IMR-90 (cell line): ENCODE data around the gene WBP1L. TPM values are rescaled to one million over a fixed set of nuclear protein-coding genes. Genes with fewer than 3 reads are reported as not detected.

ENCODE experiments used
- ATAC-seq: fragments of 200-7000 bp; cut with Tn5 transposase; 2 replicates; pipeline ENCODE4 v1.9.1; 2020; ENCODE audit warnings: low read depth, mild to moderate bottlenecking, moderate library complexity
- BruUV-seq: library from RNA; stranded (reverse); fragments of 400-500 nt; replicated peaks from 2 replicates; lab custom pipeline; 2021; lab: Mats Ljungman, UMichigan
- CTCF ChIA-PET: fragments of 300-600 bp; formaldehyde crosslinking; extraction: SDS; loops from one replicate; lab custom pipeline; 2021; ENCODE audit warnings: antibody characterized with exemption; lab: Yijun Ruan, JAX
- POLR2A ChIA-PET: fragments of 300-600 bp; sonication (Branson Sonifier 250); formaldehyde crosslinking; loops from one replicate; lab custom pipeline; 2022; ENCODE audit warnings: antibody characterized with exemption; ENCODE audit not compliant: unreplicated experiment; lab: Charles Lee
- DNase-seq: peaks from one replicate; pipeline ENCODE4 v3.0.0; 2013
- H2AFZ ChIP-seq: replicated peaks from 2 replicates; pipeline ENCODE3; 2013; ENCODE audit warnings: low read length, mild to moderate bottlenecking; ENCODE audit not compliant: poor library complexity
- H2AK5ac ChIP-seq: 2 replicates; pipeline ENCODE4 v1.6.1; 2013; ENCODE audit warnings: low read depth, low read length, inconsistent platforms
- H2AK9ac ChIP-seq: replicated peaks from 2 replicates; pipeline ENCODE3; 2013; ENCODE audit warnings: mild to moderate bottlenecking, low read depth, low read length, moderate library complexity; ENCODE audit not compliant: poor library complexity
- H2BK120ac ChIP-seq: 2 replicates; pipeline ENCODE4 v1.6.1; 2013; ENCODE audit warnings: low read depth, low read length, inconsistent platforms
- H2BK15ac ChIP-seq: 3 replicates; pipeline ENCODE4 v1.6.1; 2013; ENCODE audit warnings: low read depth, low read length, inconsistent platforms
- H2BK20ac ChIP-seq: 2 replicates; pipeline ENCODE4 v1.6.1; 2013; ENCODE audit warnings: low read depth, mild to moderate bottlenecking, inconsistent platforms, low read length, moderate library complexity
- H2BK5ac ChIP-seq: 2 replicates; pipeline ENCODE4 v1.6.1; 2013; ENCODE audit warnings: mild to moderate bottlenecking, low read depth, low read length, inconsistent platforms; ENCODE audit not compliant: poor library complexity, severe bottlenecking
- H3K14ac ChIP-seq: replicated peaks from 2 replicates; pipeline ENCODE4 v1.6.1; 2013; ENCODE audit warnings: low read depth, low read length, inconsistent platforms
- H3K18ac ChIP-seq: 2 replicates; pipeline ENCODE4 v1.6.1; 2013; ENCODE audit warnings: low read depth, low read length, control low read depth
- H3K23ac ChIP-seq: 2 replicates; pipeline ENCODE4 v1.6.1; 2013; ENCODE audit warnings: low read depth, low read length, inconsistent platforms
- H3K27ac ChIP-seq: 2 replicates; pipeline ENCODE4 v1.5.1; 2013; ENCODE audit warnings: mild to moderate bottlenecking, control low read depth, low read length; ENCODE audit not compliant: insufficient read depth
- H3K27me3 ChIP-seq: 2 replicates; pipeline ENCODE4 v1.6.1; 2013; ENCODE audit warnings: low read length; ENCODE audit not compliant: control insufficient read depth, insufficient read depth
- H3K36me3 ChIP-seq: 2 replicates; pipeline ENCODE4 v1.6.1; 2013; ENCODE audit warnings: low read length, mixed read lengths; ENCODE audit not compliant: control insufficient read depth, insufficient read depth
- H3K4ac ChIP-seq: 2 replicates; pipeline ENCODE4 v1.6.1; 2013; ENCODE audit warnings: low read depth, low read length, inconsistent platforms
- H3K4me1 ChIP-seq: 2 replicates; pipeline ENCODE4 v1.6.1; 2013; ENCODE audit warnings: low read length, mixed read lengths; ENCODE audit not compliant: control insufficient read depth, insufficient read depth
- H3K4me2 ChIP-seq: 2 replicates; pipeline ENCODE4 v1.6.1; 2013; ENCODE audit warnings: low read depth, mild to moderate bottlenecking, control low read depth, low read length, moderate library complexity
- H3K4me3 ChIP-seq: 2 replicates; pipeline ENCODE4 v1.5.1; 2013; ENCODE audit warnings: low read depth, mild to moderate bottlenecking, control low read depth, low read length, moderate library complexity; ENCODE audit not compliant: insufficient read depth
- H3K56ac ChIP-seq: 2 replicates; pipeline ENCODE4 v1.6.1; 2013; ENCODE audit warnings: low read length, inconsistent platforms; ENCODE audit not compliant: insufficient read depth; ENCODE audit errors: extremely low read depth
- H3K79me1 ChIP-seq, 2 experiments: 2 replicates each; pipeline ENCODE4 v1.6.1; 2013; ENCODE audit warnings: low read length in 2 of 2, inconsistent platforms in 1 of 2, low read depth in 1 of 2
- H3K9ac ChIP-seq: 2 replicates; pipeline ENCODE4 v1.6.1; 2013; ENCODE audit warnings: low read depth, low read length, control low read depth
- H3K9me1 ChIP-seq: 2 replicates; pipeline ENCODE4 v1.6.1; 2013; ENCODE audit warnings: low read length, inconsistent platforms; ENCODE audit not compliant: insufficient read depth
- H3K9me3 ChIP-seq: 2 replicates; pipeline ENCODE4 v1.6.1; 2013; ENCODE audit warnings: low read length; ENCODE audit not compliant: control insufficient read depth, insufficient read depth
- H4K20me1 ChIP-seq: 2 replicates; pipeline ENCODE4 v1.6.1; 2013; ENCODE audit warnings: low read length, inconsistent platforms; ENCODE audit not compliant: insufficient read depth
- H4K5ac ChIP-seq: 2 replicates; pipeline ENCODE4 v1.6.1; 2013; ENCODE audit warnings: mild to moderate bottlenecking, low read depth, low read length, control low read depth
- H4K8ac ChIP-seq, 2 experiments: 2 replicates each; pipeline ENCODE4 v1.6.1; 2013; ENCODE audit warnings: low read depth in 2 of 2, low read length in 2 of 2, control low read depth in 1 of 2, inconsistent platforms in 1 of 2
- H4K91ac ChIP-seq: 2 replicates; pipeline ENCODE4 v1.6.1; 2013; ENCODE audit warnings: low read depth, low read length, inconsistent platforms; ENCODE audit not compliant: insufficient read depth
- BHLHE40 ChIP-seq: fragments of 150-350 bp; IDR thresholded peaks from 2 replicates; pipeline ENCODE4 v1.6.1; 2016; ENCODE audit warnings: mild to moderate bottlenecking, low read depth, low read length
- CEBPB ChIP-seq: IDR thresholded peaks from 2 replicates; pipeline ENCODE4 v1.6.1; 2012; ENCODE audit warnings: low read depth, low read length, improper control_type of control experiment
- MAZ ChIP-seq: IDR thresholded peaks from 2 replicates; pipeline ENCODE4 v1.6.1; 2012; ENCODE audit warnings: low read depth, mild to moderate bottlenecking, low read length, improper control_type of control experiment, moderate library complexity, borderline replicate concordance
- RFX5 ChIP-seq: IDR thresholded peaks from 2 replicates; pipeline ENCODE4 v1.8.0; 2012; ENCODE audit warnings: low read depth, mild to moderate bottlenecking, low read length, moderate library complexity
- SMC3 ChIP-seq: fragments of 150-350 bp; IDR thresholded peaks from 2 replicates; pipeline ENCODE4 v1.6.1; 2016; ENCODE audit warnings: low read depth, mild to moderate bottlenecking, antibody characterized with exemption, low read length, moderate library complexity
- WGBS, 2 experiments: methylation state at CpG; one replicate each; pipeline versions ENCODE4 v1.1.5 to v1.1.7; 2013; ENCODE audit warnings: missing lambda C conversion rate in 2 of 2; ENCODE audit not compliant: insufficient read length in 1 of 2; ENCODE audit errors: extremely low coverage in 2 of 2; 5-methylcytosine and 5-hydroxymethylcytosine counted together
- dilution Hi-C: fragments of 300-500 bp; cut with HindIII; formaldehyde crosslinking; loops from one replicate; pipeline ENCODE4 v1.14.3; 2018; ENCODE audit warnings: low sequenced_read_pairs; ENCODE audit not compliant: unreplicated experiment
- in situ Hi-C: fragments of 300-500 bp; cut with MboI; formaldehyde crosslinking; loops from 3 replicates; pipeline ENCODE4 v1.14.3; 2019; ENCODE audit warnings: low sequenced_read_pairs, inconsistent platforms, mixed read lengths
- intact Hi-C: fragments of 100-400 bp; cut with micrococcal nuclease; formaldehyde crosslinking; loops from 2 replicates; pipeline ENCODE4 v1.10.0; 2022
- polyA plus RNA-seq, 3 experiments: library from polyadenylated mRNA; depleted of rRNA; stranded (reverse); fragments of >200 nt; gene quantifications; 2 replicates each; pipeline ENCODE4 v1.2.3, GENCODE V29; 2012; ENCODE audit warnings: low replicate concordance in 1 of 3
- total RNA-seq: library from RNA; depleted of rRNA; stranded (reverse); fragments of >200 nt; gene quantifications from 2 replicates; pipeline ENCODE4 v1.2.3, GENCODE V29; 2012

WBP1L gene
- total and polyA plus RNA-seq, 2 of the 4 experiments (the other 2 are of a cell fraction): 20.7 to 31.0 TPM

DNA sequence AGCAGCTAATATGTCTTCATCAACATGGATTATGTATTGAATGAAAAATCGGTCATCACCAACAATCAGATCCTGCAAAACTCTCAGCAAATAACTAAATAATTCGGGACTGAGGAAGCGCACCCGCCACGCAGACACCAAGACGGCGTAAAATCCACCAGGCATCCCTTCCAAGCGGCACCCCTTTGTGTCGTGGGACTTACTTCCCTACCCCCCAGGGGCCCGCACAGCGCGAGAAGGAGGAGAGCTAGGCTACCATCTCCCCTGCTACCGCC is 30.3 kb upstream of the WBP1L start:
- BruUV-seq: no TSS peak
- dilution Hi-C loops: no loop called here
- Histone ChIP-seq H3K9me3 (no peaks in the 10 kb centered on the region), H3K18ac (peak overlapping the region; percentile 53), H4K8ac (peak overlapping the region; percentile 29 to 78), H3K23ac (peak overlapping the region; percentile 98), H2AK9ac (peak overlapping the region; percentile 95), H2BK20ac (peak overlapping the region; percentile 44; the same call in 1 of the 2 replicates), H3K56ac (peak overlapping the region; percentile 96), H4K91ac (peak overlapping the region; percentile 79), H2BK5ac (peak overlapping the region; percentile 75), H3K4me1 (peaks cover 9% of the 10 kb centered on the region), H3K4me2 (peak overlapping the region; percentile 74), H3K9me1 (peaks cover 8% of the 10 kb centered on the region), H3K14ac (peak overlapping the region; percentile 97), H4K5ac (peak overlapping the region; percentile 14), H2BK120ac (peak overlapping the region; percentile 74), H3K4ac (peak overlapping the region; percentile 79), H4K20me1 (peaks cover 11% of the 10 kb centered on the region; the same call in 1 of the 2 replicates), H2BK15ac (peak overlapping the region; percentile 29; the same call in 2 of the 3 replicates), H3K9ac (peak overlapping the region; percentile 74), H2AFZ (peak overlapping the region; percentile 87), H3K4me3 (peak overlapping the region; percentile 81), H3K27ac (peak overlapping the region; percentile 86), H3K79me1 (peaks cover 29 to 69% of the 10 kb centered on the region in 2 experiments), H3K36me3 (no peaks in the 10 kb centered on the region), H2AK5ac (peak overlapping the region; percentile 81), H3K27me3 (no peaks in the 10 kb centered on the region)
- peak; percentile 46 for ATAC-seq
- in situ Hi-C loops: no loop called here
- TF ChIP-seq SMC3 (no peak), MAZ (peak; percentile 47; the same call in 1 of the 2 replicates), CEBPB (no peak), BHLHE40 (no peak), RFX5 (no peak)
- WGBS, 2 experiments: 0% methylated on average over 1 of the region's 13 CpGs; no CpG with 5 or more reads in 1 of the 2 experiments
- CTCF ChIA-PET: interaction anchor here (0.8 to 3.1 kb wide), 2 partner anchors 12 to 35 kb away, joined by 3 to 13 read pairs; no protein-coding TSS in a partner anchor
- DNase-seq: peak; percentile 19
- POLR2A ChIA-PET: no interaction called here
- intact Hi-C loops: loop anchor here (2.0 to 5.0 kb wide), 2 partner anchors 35 to 211 kb away; partner anchors contain the start of genes ACTR1A and SUFU
